Anterior cingulate cortex (tissue), 58 donors: ENCODE results near the gene TSPOAP1.
"Not testable (repeated sequence)": the region's sequence is repeated elsewhere in the genome, so short reads cannot be mapped to it uniquely, and the experiment has no call there.

Source experiments
- DNase-seq, 58 donors: peaks; one replicate each; lab custom pipeline; 2025; lab: John Stamatoyannopoulos, UW

The TSPOAP1 gene

GRCh38 chr17:58341136-58341860 lies 12.7 kb upstream of the TSPOAP1 start:
- DNase-seq: not testable (repeated sequence)

- no peak for DNase-seq
Observed at GRCh38 chr17:58340405-58340876, 11.8 kb upstream of the TSPOAP1 start.

GRCh38 chr17:58339755-58340404 lies 11.3 kb upstream of the TSPOAP1 start:
- DNase-seq: no peak

GRCh38 chr17:58338841-58339754 lies 10.5 kb upstream of the TSPOAP1 start:
- DNase-seq: peak in 3 of 58 donors; percentile 8 to 33 (median 28)

GRCh38 chr17:58338454-58338840 lies 9.9 kb upstream of the TSPOAP1 start:
- DNase-seq: no peak

GRCh38 chr17:58337600-58338453 lies 9.2 kb upstream of the TSPOAP1 start:
- peak in 35 of 58 donors; percentile 12 to 67 (median 37) for DNase-seq

- DNase-seq: no peak
Observed at GRCh38 chr17:58337210-58337599, 8.6 kb upstream of the TSPOAP1 start.

- DNase-seq: no peak
Observed at GRCh38 chr17:58336456-58337209, 8.0 kb upstream of the TSPOAP1 start.

- DNase-seq: no peak
Observed at GRCh38 chr17:58335779-58336455, 7.3 kb upstream of the TSPOAP1 start.

GRCh38 chr17:58335061-58335731 lies 6.6 kb upstream of the TSPOAP1 start:
- DNase-seq: no peak

GRCh38 chr17:58334661-58335060 lies 6.1 kb upstream of the TSPOAP1 start:
- DNase-seq: no peak

GRCh38 chr17:58334256-58334655 lies 5.7 kb upstream of the TSPOAP1 start:
- no peak for DNase-seq

- DNase-seq: no peak
Observed at GRCh38 chr17:58333736-58334207, 5.2 kb upstream of the TSPOAP1 start.

- no peak for DNase-seq
Observed at GRCh38 chr17:58332778-58333735, 4.5 kb upstream of the TSPOAP1 start.

GRCh38 chr17:58331815-58332777 lies 3.5 kb upstream of the TSPOAP1 start:
- peak in 15 of 58 donors; percentile 11 to 44 (median 26) for DNase-seq
